ENCODE measurements around the gene SHISA8. TPM values are rescaled to one million over a fixed set of nuclear protein-coding genes. Genes with fewer than 3 reads are reported as not detected.

The SHISA8 gene
- total RNA-seq, 1 experiment from 2014 or later, result 2.3 TPM

DNA sequence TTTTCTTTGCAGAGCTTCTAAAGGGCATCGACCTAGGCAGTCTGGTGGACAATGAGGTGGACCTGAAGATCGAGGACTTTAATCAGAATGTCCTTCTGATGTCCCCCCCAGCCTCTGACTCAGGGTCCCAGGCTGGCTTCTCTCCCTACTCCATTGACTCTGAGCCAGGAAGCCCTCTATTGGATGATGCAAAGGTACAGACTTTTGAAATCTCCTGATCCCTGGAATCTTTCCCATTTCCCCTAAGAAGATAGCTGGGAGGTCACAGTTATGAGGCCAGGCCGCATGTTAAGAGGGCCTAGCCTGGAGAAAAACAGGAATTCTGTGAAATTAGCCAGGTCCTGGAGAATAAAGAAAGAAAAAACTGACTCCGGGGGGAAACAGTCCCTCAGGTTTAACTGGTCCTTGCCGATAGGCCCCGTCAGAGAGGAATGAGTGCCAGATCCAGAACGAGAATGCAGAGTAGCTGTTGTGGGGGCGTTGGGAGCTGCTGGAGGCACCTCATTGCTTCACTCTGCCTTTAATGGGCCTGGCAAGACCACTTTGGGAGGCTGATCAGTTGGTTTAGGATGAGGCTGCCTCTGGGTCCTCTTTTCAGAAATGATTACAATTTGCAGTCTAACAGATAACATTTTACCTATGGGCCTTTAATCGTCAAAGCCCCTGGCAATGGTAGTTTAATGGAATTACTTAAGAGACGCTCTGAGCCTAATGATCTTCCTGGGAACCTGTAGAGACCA, 39.2 kb downstream of the SHISA8 start:
- intact Hi-C loops (cut with micrococcal nuclease; ENCODE audit: unreplicated experiment), result no loop called here
- no TSS peak for BruUV-seq (replicated peaks)
- no peak overlapping the region for H2AFZ ChIP-seq
- no peaks in the 10 kb centered on the region for H3F3A ChIP-seq (ENCODE audit: insufficient read depth, low read depth)
- no peak overlapping the region for H3K27ac ChIP-seq
- no peaks in the 10 kb centered on the region for H3K27me3 ChIP-seq (ENCODE audit: insufficient read depth, low read depth)
- H3K4me1 ChIP-seq (replicated peaks; ENCODE audit: insufficient read depth), result no peaks in the 10 kb centered on the region
- no peak overlapping the region for H3K4me3 ChIP-seq
- no peaks in the 10 kb centered on the region for H3K79me2 ChIP-seq (ENCODE audit: low read depth)
- POLR2A ChIA-PET (ENCODE audit: unreplicated experiment), result no interaction called here
- peaks cover 55% of the 10 kb centered on the region for H3K36me3 ChIP-seq (ENCODE audit: low read depth)
- no peaks in the 10 kb centered on the region for H3K9me3 ChIP-seq (ENCODE audit: insufficient read depth, low read depth)
- no peak overlapping the region for H3K4me2 ChIP-seq
- H3K9me2 ChIP-seq (ENCODE audit: insufficient read depth), result no peaks in the 10 kb centered on the region
- no peak for TF ChIP-seq EZH2 (IDR thresholded peaks at IDR 0.05; ENCODE audit: low read depth)
- no peak for TF ChIP-seq CTCF (conservative IDR thresholded peaks at IDR 0.05)
- no peak for DNase-seq
- H4K20me1 ChIP-seq (ENCODE audit: insufficient read depth), result peaks cover 8% of the 10 kb centered on the region
- CTCF ChIA-PET, result no interaction called here

GRCh38 chr22:41874090-41874489, 40.8 kb downstream of the SHISA8 start:
- Histone ChIP-seq H3K27me3 (ENCODE audit: insufficient read depth, low read depth) (no peaks in the 10 kb centered on the region), H3K4me2 (no peak overlapping the region), H3K9me2 (ENCODE audit: insufficient read depth) (no peaks in the 10 kb centered on the region), H2AFZ (no peak overlapping the region), H3K9me3 (ENCODE audit: insufficient read depth, low read depth) (no peaks in the 10 kb centered on the region), H3K36me3 (ENCODE audit: low read depth) (peaks cover 64% of the 10 kb centered on the region), H3K79me2 (ENCODE audit: low read depth) (no peaks in the 10 kb centered on the region), H3K27ac (no peak overlapping the region), H3F3A (ENCODE audit: insufficient read depth, low read depth) (peaks cover 9% of the 10 kb centered on the region; the same call in 1 of the 2 replicates), H4K20me1 (ENCODE audit: insufficient read depth) (peaks cover 8% of the 10 kb centered on the region), H3K4me1 (replicated peaks; ENCODE audit: insufficient read depth) (no peaks in the 10 kb centered on the region), H3K4me3 (no peak overlapping the region)
- CTCF ChIA-PET, result interaction anchor here (1.2 kb wide), 1 partner anchor 177 kb away, joined by 5 read pairs; no protein-coding TSS in a partner anchor
- POLR2A ChIA-PET (ENCODE audit: unreplicated experiment), result no interaction called here
- TF ChIP-seq EZH2 (IDR thresholded peaks at IDR 0.05; ENCODE audit: low read depth), result no peak
- no peak for TF ChIP-seq CTCF (conservative IDR thresholded peaks at IDR 0.05)
- BruUV-seq (replicated peaks), result no TSS peak
- DNase-seq, result no peak
- intact Hi-C loops (cut with micrococcal nuclease; ENCODE audit: unreplicated experiment), result no loop called here

- intact Hi-C loops (cut with micrococcal nuclease; ENCODE audit: unreplicated experiment), result no loop called here
- TF ChIP-seq EZH2 (IDR thresholded peaks at IDR 0.05; ENCODE audit: low read depth) (no peak), CTCF (conservative IDR thresholded peaks at IDR 0.05) (no peak)
- Histone ChIP-seq H3K36me3 (ENCODE audit: low read depth) (peaks cover 61% of the 10 kb centered on the region), H3K4me1 (replicated peaks; ENCODE audit: insufficient read depth) (no peaks in the 10 kb centered on the region), H3K27me3 (ENCODE audit: insufficient read depth, low read depth) (no peaks in the 10 kb centered on the region), H3K9me3 (ENCODE audit: insufficient read depth, low read depth) (no peaks in the 10 kb centered on the region), H3F3A (ENCODE audit: insufficient read depth, low read depth) (peaks cover 9% of the 10 kb centered on the region; the same call in 1 of the 2 replicates), H3K79me2 (ENCODE audit: low read depth) (0 out of 2 replicates have a peak, but pooled peaks cover 5% of the 10 kb centered on the region), H4K20me1 (ENCODE audit: insufficient read depth) (peaks cover 4% of the 10 kb centered on the region), H3K9me2 (ENCODE audit: insufficient read depth) (no peaks in the 10 kb centered on the region), H3K4me2 (no peak overlapping the region), H3K27ac (no peak overlapping the region), H2AFZ (no peak overlapping the region), H3K4me3 (no peak overlapping the region)
- POLR2A ChIA-PET (ENCODE audit: unreplicated experiment), result no interaction called here
- no TSS peak for BruUV-seq (replicated peaks)
- CTCF ChIA-PET, result no interaction called here
- no peak for DNase-seq
Measured at GRCh38 chr22:41873391-41873790, 41.5 kb downstream of the SHISA8 start.

Data from PC-9 (cell line).